ENCODE results near the gene FBLN7. TPM values are rescaled to one million over a fixed set of nuclear protein-coding genes. Genes with fewer than 3 reads are reported as not detected.
"Not testable (repeated sequence)": the region's sequence is repeated elsewhere in the genome, so short reads cannot be mapped to it uniquely, and the experiment has no call there.

Gene FBLN7
- polyA plus RNA-seq, 1 experiment, result 3.7 TPM

- TF ChIP-seq CTCF (IDR thresholded peaks at IDR 0.05; ENCODE audit: insufficient read depth, low read depth, low read length), result no peak
- no peak overlapping the region for H3K4me3 ChIP-seq (ENCODE audit: low read depth, low read length)
- no peak for DNase-seq (ENCODE audit: low read depth)
- ChIA-PET CTCF (interaction anchor here (0.8 kb wide), 1 partner anchor 44 kb away, joined by 3 read pairs; no protein-coding TSS in a partner anchor), POLR2A (interaction anchor here (0.5 kb wide), 1 partner anchor 72 kb away, joined by 3 read pairs; no protein-coding TSS in a partner anchor)
- H3K27me3 ChIP-seq (ENCODE audit: control insufficient read depth, insufficient read depth, low read length), result no peaks in the 10 kb centered on the region
- H3K36me3 ChIP-seq (ENCODE audit: control insufficient read depth, insufficient read depth, low read length), result no peaks in the 10 kb centered on the region
Measured at GRCh38 chr2:112204411-112204810, 66.2 kb downstream of the FBLN7 start.

- DNase-seq (ENCODE audit: low read depth); POLR2A ChIA-PET; CTCF ChIA-PET; H3K27me3 ChIP-seq (ENCODE audit: control insufficient read depth, insufficient read depth, low read length); H3K4me3 ChIP-seq (ENCODE audit: low read depth, low read length); H3K36me3 ChIP-seq (ENCODE audit: control insufficient read depth, insufficient read depth, low read length): not testable (repeated sequence)
Measured at GRCh38 chr2:112207905-112208304, 69.7 kb downstream of the FBLN7 start.

- Histone ChIP-seq H3K27me3 (ENCODE audit: control insufficient read depth, insufficient read depth, low read length) (no peaks in the 10 kb centered on the region), H3K36me3 (ENCODE audit: control insufficient read depth, insufficient read depth, low read length) (peaks cover 2% of the 10 kb centered on the region; the same call in 1 of the 2 replicates), H3K4me3 (ENCODE audit: low read depth, low read length) (no peak overlapping the region)
- ChIA-PET CTCF (no interaction called here), POLR2A (no interaction called here)
- DNase-seq (ENCODE audit: low read depth), result no peak
- TF ChIP-seq CTCF (IDR thresholded peaks at IDR 0.05; ENCODE audit: insufficient read depth, low read depth, low read length), result no peak
Measured at GRCh38 chr2:112216167-112216566, 78.0 kb downstream of the FBLN7 start.

- H3K36me3 ChIP-seq (ENCODE audit: control insufficient read depth, insufficient read depth, low read length), result no peaks in the 10 kb centered on the region
- TF ChIP-seq CTCF (IDR thresholded peaks at IDR 0.05; ENCODE audit: insufficient read depth, low read depth, low read length), result no peak
- no peak overlapping the region for H3K4me3 ChIP-seq (ENCODE audit: low read depth, low read length)
- ChIA-PET CTCF (interaction anchor here (0.9 kb wide), 1 partner anchor 8 kb away, joined by 5 read pairs; no protein-coding TSS in a partner anchor), POLR2A (no interaction called here)
- H3K27me3 ChIP-seq (ENCODE audit: control insufficient read depth, insufficient read depth, low read length), result no peaks in the 10 kb centered on the region
- no peak for DNase-seq (ENCODE audit: low read depth)
Measured at GRCh38 chr2:112217854-112218253, 79.7 kb downstream of the FBLN7 start.

- no peak for TF ChIP-seq CTCF (IDR thresholded peaks at IDR 0.05; ENCODE audit: insufficient read depth, low read depth, low read length)
- ChIA-PET POLR2A (no interaction called here), CTCF (no interaction called here)
- Histone ChIP-seq H3K36me3 (ENCODE audit: control insufficient read depth, insufficient read depth, low read length) (peaks cover 1% of the 10 kb centered on the region; the same call in 1 of the 2 replicates), H3K27me3 (ENCODE audit: control insufficient read depth, insufficient read depth, low read length) (no peaks in the 10 kb centered on the region), H3K4me3 (ENCODE audit: low read depth, low read length) (no peak overlapping the region)
- DNase-seq (ENCODE audit: low read depth), result no peak
Measured at GRCh38 chr2:112220186-112220585, 82.0 kb downstream of the FBLN7 start.

GRCh38 chr2:112220831-112221230 is 82.6 kb downstream of the FBLN7 start:
- H3K36me3 ChIP-seq (ENCODE audit: control insufficient read depth, insufficient read depth, low read length), result peaks cover 1% of the 10 kb centered on the region; the same call in 1 of the 2 replicates
- no peak for DNase-seq (ENCODE audit: low read depth)
- H3K4me3 ChIP-seq (ENCODE audit: low read depth, low read length), result no peak overlapping the region
- H3K27me3 ChIP-seq (ENCODE audit: control insufficient read depth, insufficient read depth, low read length), result no peaks in the 10 kb centered on the region
- no peak for TF ChIP-seq CTCF (IDR thresholded peaks at IDR 0.05; ENCODE audit: insufficient read depth, low read depth, low read length)
- ChIA-PET CTCF (no interaction called here), POLR2A (no interaction called here)
